Heart left ventricle (tissue), 13 donors: Measurements from ENCODE around the gene PRR5.

ENCODE experiments used
- CTCF ChIP-seq, 12 donors: fragments of 200-600 bp; sonication (generic) in 4 of 12; IDR thresholded peaks; one replicate each; pipeline versions ENCODE4 v1.5.0 to v1.8.0; 2018 to 2022; ENCODE audit warnings: antibody characterized with exemption in 12 of 12, mild to moderate bottlenecking in 5 of 12
- POLR2A ChIP-seq, 2 donors: fragments of 450-650 bp; IDR thresholded peaks; one replicate each; pipeline ENCODE4 v1.6.1; 2017; ENCODE audit warnings: antibody characterized with exemption in 2 of 2, mild to moderate bottlenecking in 2 of 2, moderate library complexity in 2 of 2
- donor health status: ischemic (EF 13 %, LVEDD 7.1; RV severe dilation, severe dysfunction).
- donor health status: DM: no; HTN: yes; CAD: no.
- donor health status: DM: no; HTN: no; CAD: no.
- donor health status: ischemic (EF 25% LVEDD 6.9; RV normal size, moderate dysfunction).
- donor health status: ischemic (EF 25% LVEDD 5.7; RV mildly dilated, moderate dysfunction).
- donor health status: ischemic (EF 35%, LVEDD 5.7; RV mildly dilated, moderate dysfunction).
- donor health status: nonischemic (EF 11% LVEDD 7.7; RV severe dilation, severe dysfunction).
- donor health status: DM: yes; HTN: yes; CAD: no.
- donor health status: PGD.
- donor health status: ischemic (EF 29% LVEDD 5.4; RV normal size, mild dysfunction).
- donor health status: nonischemic (EF 23%, LVEDD 6.1; RV moderate dilation, normal function).

DNA sequence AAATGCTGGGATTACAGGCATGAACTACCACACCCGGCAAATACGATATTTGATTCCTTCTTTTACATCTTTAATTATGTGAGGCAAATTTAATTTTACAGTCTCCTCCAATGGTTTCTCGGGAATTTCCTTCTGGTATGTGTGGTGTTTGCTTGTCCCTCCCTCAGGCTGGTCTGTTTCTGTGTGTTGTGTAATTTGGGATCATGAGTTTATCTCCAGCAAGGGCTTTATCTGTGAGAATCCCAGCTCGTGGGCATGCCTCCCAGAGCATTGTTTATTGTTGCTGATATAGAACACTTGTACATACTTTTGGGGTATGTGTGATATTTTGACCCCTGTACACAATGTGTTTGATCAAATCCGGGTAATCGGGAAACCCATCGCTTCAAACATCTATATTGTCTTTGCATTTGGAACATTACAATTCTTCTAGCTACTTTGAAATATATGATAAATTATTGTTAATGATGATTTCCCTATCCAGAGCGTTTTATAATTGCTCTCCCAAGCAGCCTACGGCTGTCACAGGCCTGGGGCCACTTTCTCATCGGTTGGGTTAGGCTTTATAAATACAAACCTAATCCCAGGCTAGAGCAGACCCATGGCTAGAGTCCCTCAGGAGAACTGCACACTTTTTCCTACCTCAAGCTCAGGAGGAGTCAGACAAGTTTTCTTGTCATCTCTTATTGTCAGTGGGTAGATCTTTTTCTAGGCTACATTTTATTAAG, 15.0 kb upstream of the PRR5 start:
- TF ChIP-seq CTCF (IDR thresholded peaks at IDR 0.05) (no peak), POLR2A (IDR thresholded peaks at IDR 0.05) (no peak)
